HepG2 (cell line): ENCODE measurements around the gene LCE3B. TPM values are rescaled to one million over a fixed set of nuclear protein-coding genes. Genes with fewer than 3 reads are reported as not detected.

ENCODE experiments used
- ATAC-seq: fragments of 200-7000 bp; cut with Tn5 transposase; 3 replicates; pipeline ENCODE4 v1.9.1; 2020; ENCODE audit warnings: mild to moderate bottlenecking, moderate library complexity
- BruUV-seq: library from RNA; stranded (reverse); fragments of 400-500 nt; replicated peaks from 2 replicates; lab custom pipeline; 2021; lab: Mats Ljungman, UMichigan
- CTCF ChIA-PET: fragments of 300-600 bp; formaldehyde crosslinking; extraction: SDS; loops from one replicate; lab custom pipeline; 2021; ENCODE audit warnings: low total read pairs, inconsistent platforms, low intra/inter-chr PET ratio; lab: Yijun Ruan, JAX
- POLR2A ChIA-PET: fragments of 350-600 bp; sonication (Branson Sonifier 250); formaldehyde crosslinking; loops from one replicate; lab custom pipeline; 2020; ENCODE audit warnings: antibody characterized with exemption, inconsistent platforms; lab: Yijun Ruan, JAX
- DNase-seq: peaks from one replicate; pipeline ENCODE4 v3.0.0-alpha.2; 2015; ENCODE audit warnings: low spot score
- FAIRE-seq: peaks from 3 replicates; lab custom pipeline; 2011; peaks lifted over from hg19 to GRCh38; lab: Jason Lieb, UNC
- H2AFZ ChIP-seq: one replicate; pipeline ENCODE4 v1.6.1; 2011; ENCODE audit warnings: low read length, inconsistent platforms
- H3K27ac ChIP-seq: fragments of 300-600 bp; 3 replicates; pipeline ENCODE4 v1.8.0; 2011; ENCODE audit warnings: mixed run types, mild to moderate bottlenecking, mixed read lengths, low read length, inconsistent platforms; ENCODE audit not compliant: insufficient read depth; ENCODE audit errors: extremely low read length
- H3K27me3 ChIP-seq, 2 experiments: fragments of 200-600 bp in 1 of 2; 2 replicates in 1 of 2; 3 replicates in 1 of 2; pipeline versions ENCODE4 v1.6.0 to v1.8.0; 2011; ENCODE audit warnings: low read length in 2 of 2, mild to moderate bottlenecking in 2 of 2, moderate library complexity in 2 of 2, inconsistent platforms in 1 of 2; ENCODE audit not compliant: insufficient read depth in 2 of 2, control insufficient read depth in 1 of 2
- H3K36me3 ChIP-seq, 2 experiments: fragments of 200-600 bp in 1 of 2; replicated peaks in 1 of 2; 2 replicates in 1 of 2; 3 replicates in 1 of 2; pipeline versions ENCODE4 v1.5.1 to v1.8.0; 2011; ENCODE audit warnings: low read length in 2 of 2, inconsistent platforms in 1 of 2; ENCODE audit not compliant: insufficient read depth in 2 of 2, control insufficient read depth in 1 of 2
- H3K4me1 ChIP-seq: 2 replicates; pipeline ENCODE4 v1.5.1; 2012; ENCODE audit warnings: low read length, inconsistent platforms; ENCODE audit not compliant: insufficient read depth
- H3K4me2 ChIP-seq: 2 replicates; pipeline ENCODE4 v1.6.0; 2011; ENCODE audit warnings: low read depth, low read length, inconsistent platforms
- H3K4me3 ChIP-seq, 3 experiments: fragments of 200-600 bp in 1 of 3; sonication (generic), shearing (Covaris generic) in 1 of 3; replicated peaks in 1 of 3; 2 replicates each; pipeline ENCODE4 v1.5.1; 2011 to 2016; ENCODE audit warnings: low read length in 3 of 3, inconsistent platforms in 2 of 3, low read depth in 2 of 3, mild to moderate bottlenecking in 2 of 3, control low read depth in 1 of 3, mixed read lengths in 1 of 3; ENCODE audit not compliant: insufficient read depth in 1 of 3
- H3K79me2 ChIP-seq: one replicate; pipeline ENCODE4 v1.6.1; 2011; ENCODE audit warnings: low read length, inconsistent platforms; ENCODE audit not compliant: insufficient read depth
- H3K9ac ChIP-seq: 2 replicates; pipeline ENCODE4 v1.6.0; 2011; ENCODE audit warnings: mild to moderate bottlenecking, low read depth, low read length, inconsistent platforms; ENCODE audit not compliant: insufficient read depth
- H3K9me3 ChIP-seq: 2 replicates; pipeline ENCODE4 v1.5.1; 2012; ENCODE audit warnings: mild to moderate bottlenecking, low read length
- H4K20me1 ChIP-seq: 2 replicates; pipeline ENCODE4 v1.6.0; 2011; ENCODE audit warnings: inconsistent platforms, mild to moderate bottlenecking, low read length, moderate library complexity; ENCODE audit not compliant: insufficient read depth
- AGO1 ChIP-seq: fragments of 200-400 bp; formaldehyde crosslinking; IDR thresholded peaks from 2 replicates; pipeline ENCODE4 v1.6.1; 2017; ENCODE audit warnings: mild to moderate bottlenecking, low read depth, low read length, moderate library complexity; ENCODE audit not compliant: poor library complexity, severe bottlenecking
- CC2D1A ChIP-seq: sonication (generic); formaldehyde crosslinking; IDR thresholded peaks from 2 replicates; pipeline ENCODE4 v1.8.1; 2023; ENCODE audit warnings: mild to moderate bottlenecking, missing genetic modification reagents
- FOXA1 ChIP-seq, 2 experiments: fragments of 450-650 bp in 1 of 2; sonication (generic) in 1 of 2; formaldehyde crosslinking in 1 of 2; IDR thresholded peaks; 2 replicates each; pipeline versions ENCODE4 v1.4.0 to v1.6.1; 2016 to 2020; ENCODE audit warnings: missing genetic modification reagents in 1 of 2
- NPAS2 ChIP-seq: sonication (generic); formaldehyde crosslinking; IDR thresholded peaks from 2 replicates; pipeline ENCODE4 v1.8.0; 2022; ENCODE audit warnings: mild to moderate bottlenecking, missing genetic modification reagents, borderline replicate concordance
- PHF8 ChIP-seq: sonication (generic); formaldehyde crosslinking; IDR thresholded peaks from 2 replicates; pipeline ENCODE4 v1.5.0; 2020; ENCODE audit warnings: missing genetic modification reagents
- RBM39 ChIP-seq: fragments of 200-400 bp; formaldehyde crosslinking; IDR thresholded peaks from one replicate; pipeline ENCODE4 v1.6.1; 2018; ENCODE audit warnings: antibody characterized with exemption, mild to moderate bottlenecking, low read depth, low read length; ENCODE audit not compliant: poor library complexity, severe bottlenecking
- SNAI1 ChIP-seq: sonication (generic); formaldehyde crosslinking; IDR thresholded peaks from 2 replicates; pipeline ENCODE4 v1.5.0; 2020; ENCODE audit warnings: mild to moderate bottlenecking, missing genetic modification reagents, borderline replicate concordance
- SYNCRIP ChIP-seq: fragments of 200-400 bp; formaldehyde crosslinking; IDR thresholded peaks from 2 replicates; pipeline ENCODE4 v1.6.1; 2018; ENCODE audit warnings: mild to moderate bottlenecking, low read depth, low read length; ENCODE audit not compliant: insufficient read depth
- YEATS4 ChIP-seq: sonication (generic); formaldehyde crosslinking; IDR thresholded peaks from 2 replicates; pipeline ENCODE4 v1.4.0; 2020; ENCODE audit warnings: missing genetic modification reagents, borderline replicate concordance
- ZBED4 ChIP-seq: sonication (generic); formaldehyde crosslinking; IDR thresholded peaks from 2 replicates; pipeline ENCODE4 v1.4.0; 2020; ENCODE audit warnings: missing genetic modification reagents, borderline replicate concordance
- ZNF549 ChIP-seq: sonication (generic); formaldehyde crosslinking; IDR thresholded peaks from 2 replicates; pipeline ENCODE4 v1.5.0; 2020; ENCODE audit warnings: missing genetic modification reagents
- ZNF781 ChIP-seq: sonication (generic); formaldehyde crosslinking; IDR thresholded peaks from 2 replicates; pipeline ENCODE4 v1.5.1; 2020; ENCODE audit warnings: borderline replicate concordance, mild to moderate bottlenecking, missing genetic modification reagents; ENCODE audit errors: not compliant biosample characterization
- WGBS: methylation state at CpG from one replicate; pipeline ENCODE4 v1.1.6; 2017; ENCODE audit warnings: low lambda C conversion rate; 5-methylcytosine and 5-hydroxymethylcytosine counted together
- in situ Hi-C: cut with HindIII; loops from 2 replicates; pipeline ENCODE4 v1.10.0; 2017; ENCODE audit warnings: low pct_unique_long_range_greater_than_20kb; ENCODE audit not compliant: extremely low pct_ligation_motif_present
- intact Hi-C: fragments of 100-400 bp; cut with micrococcal nuclease; formaldehyde crosslinking; loops from one replicate; pipeline ENCODE4 v1.10.0; 2022; ENCODE audit not compliant: unreplicated experiment
- polyA plus RNA-seq, 8 experiments: library from polyadenylated mRNA; depleted of rRNA in 3 of 8; stranded (reverse) in 7 of 8; unstranded in 1 of 8; fragments of >200 nt; fragmentation: Illumina TruSeq in 4 of 8; extraction: Trizol in 4 of 8; gene quantifications; 2 replicates each; pipeline versions ENCODE4 v1.2.1 to v1.2.3, GENCODE V29; 2011 to 2016; ENCODE audit warnings: low read depth in 4 of 8, missing spikeins in 1 of 8, mixed read lengths in 1 of 8; ENCODE audit not compliant: insufficient read depth in 1 of 8
- total RNA-seq, 5 experiments: library from RNA; depleted of rRNA; stranded (reverse); fragments of >200 nt; fragmentation: Illumina TruSeq; extraction: Trizol; gene quantifications; 2 replicates each; pipeline ENCODE4 v1.2.3, GENCODE V29; 2016; ENCODE audit warnings: low read depth in 1 of 5

Gene LCE3B
- total and polyA plus RNA-seq, 2 of the 13 experiments (the other 11 are each of a cell fraction or from before 2014, with no cell fraction given), result not detected

DNA sequence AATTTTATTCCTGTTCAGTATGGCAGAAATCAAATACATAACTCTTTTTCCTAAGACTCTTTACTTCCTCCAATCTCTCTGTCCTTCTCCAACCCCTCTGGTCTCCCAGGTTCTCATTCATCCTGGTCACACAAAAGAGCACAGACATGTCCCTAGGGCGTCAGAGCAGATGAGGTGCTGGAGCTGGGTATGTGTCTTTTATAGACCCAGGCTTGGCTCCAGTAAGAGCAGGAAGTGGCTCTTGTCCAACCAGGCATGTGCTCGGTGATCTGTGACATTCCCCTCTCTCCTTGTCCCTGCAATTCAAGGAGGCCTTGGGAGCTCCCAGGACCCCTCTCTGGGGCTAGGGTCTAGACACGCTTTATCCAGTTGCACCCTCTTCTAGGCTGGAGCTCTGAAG lies 31.5 kb downstream of the LCE3B start:
- Histone ChIP-seq H3K9me3 (no peaks in the 10 kb centered on the region), H3K4me1 (no peaks in the 10 kb centered on the region), H3K4me2 (no peak overlapping the region), H3K27me3 (no peaks in the 10 kb centered on the region), H3K9ac (no peak overlapping the region), H4K20me1 (no peaks in the 10 kb centered on the region), H3K36me3 (no peaks in the 10 kb centered on the region)
- intact Hi-C loops (no loop called here), in situ Hi-C loops (no loop called here)
- FAIRE-seq (no peak), ATAC-seq (no peak)
- no TSS peak for BruUV-seq
- 0% methylated on average over 2 of the region's 3 CpGs for WGBS
- POLR2A ChIA-PET, result no interaction called here
- TF ChIP-seq YEATS4 (CRISPR knock-in tag) (no peak), ZNF549 (CRISPR knock-in tag) (no peak), PHF8 (no peak), ZBED4 (CRISPR knock-in tag) (no peak), AGO1 (no peak), CC2D1A (CRISPR knock-in tag) (no peak), SYNCRIP (no peak), ZNF781 (CRISPR knock-in tag) (no peak), SNAI1 (CRISPR knock-in tag) (no peak), FOXA1 (IDR thresholded peaks at IDR 0.05) (no peak), FOXA1 (CRISPR knock-in tag; IDR thresholded peaks at IDR 0.05) (no peak), NPAS2 (CRISPR knock-in tag) (no peak), RBM39 (no peak)
- TF ChIP-seq, all 625 proteins: peak for 0
- Histone ChIP-seq H2AFZ (no peak overlapping the region), H3K79me2 (no peaks in the 10 kb centered on the region), H3K27ac (no peak overlapping the region), H3K4me3 (no peak overlapping the region)
- DNase-seq, result no peak
- CTCF ChIA-PET, result no interaction called here
